ENCODE results near the gene U2AF1L4.

DNA sequence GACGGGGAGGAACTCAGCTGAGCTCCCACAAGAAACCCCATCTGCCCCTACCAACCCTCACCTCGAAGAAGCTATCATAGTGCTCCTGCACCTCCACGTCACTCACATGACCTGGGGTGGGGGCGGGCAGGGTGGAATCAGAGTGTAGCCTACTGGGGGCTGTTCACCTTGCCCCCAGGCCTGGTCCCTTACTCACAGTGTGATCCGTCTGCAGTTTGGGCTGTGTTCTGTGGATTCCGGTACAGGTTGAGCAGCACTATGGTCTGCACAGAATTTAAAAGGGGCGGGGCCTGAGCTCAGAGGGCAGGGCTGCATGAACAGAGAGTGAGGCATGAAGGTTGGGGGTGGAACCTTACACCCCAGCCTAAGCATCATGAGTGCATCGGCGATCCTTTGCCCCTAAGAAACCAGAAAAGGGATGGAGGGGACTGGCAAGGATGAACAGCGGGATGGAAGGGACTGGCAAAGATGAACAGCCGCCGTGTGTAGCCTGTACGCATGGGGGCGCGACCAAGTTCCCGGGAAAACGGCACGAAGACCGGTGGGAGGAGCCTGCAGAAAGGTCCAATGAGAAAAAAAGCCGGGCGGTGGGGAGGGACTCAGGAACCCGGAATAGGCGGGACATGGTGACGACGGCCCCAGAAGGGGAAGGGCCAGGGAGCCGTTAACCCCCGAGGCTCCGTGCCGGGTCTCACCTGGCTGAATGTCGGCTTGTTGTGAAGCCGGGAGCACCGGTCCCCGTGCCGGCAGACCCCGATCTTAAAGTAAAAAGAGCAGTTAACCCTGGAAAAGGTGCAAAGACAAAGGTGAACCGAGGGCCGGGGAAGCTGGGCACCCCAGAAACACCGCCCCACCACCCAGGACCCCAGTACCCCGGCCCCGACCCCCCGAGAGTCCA is 539 bp downstream of the U2AF1L4 start:
- TF ChIP-seq CTCF (IDR thresholded peaks at IDR 0.05) (no peak), EZH2 (IDR thresholded peaks at IDR 0.05; ENCODE audit: borderline replicate concordance, insufficient read depth, low read depth, low read length, poor library complexity, severe bottlenecking) (no peak)
